Sigmoid colon (tissue), 7 donors: ENCODE results near the gene MCCC1. TPM values are rescaled to one million over a fixed set of nuclear protein-coding genes. Genes with fewer than 3 reads are reported as not detected.

Experiments used
- DNase-seq: peaks from one replicate; pipeline ENCODE4 v3.0.0-alpha.2; 2019
- H3K27ac ChIP-seq, 4 donors: fragments of 200-600 bp; sonication (generic); one replicate each; pipeline ENCODE4 v1.5.1; 2016 to 2019; ENCODE audit warnings: mild to moderate bottlenecking in 1 of 4
- H3K27me3 ChIP-seq, 3 donors: fragments of 200-600 bp; sonication (generic); one replicate each; pipeline ENCODE4 v1.5.1; 2019; ENCODE audit warnings: mild to moderate bottlenecking in 1 of 3
- H3K36me3 ChIP-seq, 4 donors: fragments of 200-600 bp; sonication (generic); one replicate each; pipeline ENCODE4 v1.5.1; 2016 to 2019
- H3K4me1 ChIP-seq, 4 donors: fragments of 200-600 bp; sonication (generic); one replicate each; pipeline ENCODE4 v1.5.1; 2017 to 2019
- H3K4me3 ChIP-seq, 4 donors: fragments of 200-600 bp; sonication (generic); one replicate each; pipeline ENCODE4 v1.5.1; 2017 to 2019; ENCODE audit warnings: mild to moderate bottlenecking in 2 of 4, moderate library complexity in 1 of 4
- H3K9me3 ChIP-seq, 4 donors: fragments of 200-600 bp in 3 of 4; sonication (generic) in 3 of 4; one replicate each; pipeline versions ENCODE4 v1.5.1 to v1.6.1; 2013 to 2019
- CTCF ChIP-seq, 4 experiments: fragments of 450-650 bp in 3 of 4; fragments of 200-600 bp in 1 of 4; IDR thresholded peaks; one replicate each; pipeline ENCODE4 v1.5.1; 2016 to 2019; ENCODE audit warnings: antibody characterized with exemption in 4 of 4, mild to moderate bottlenecking in 3 of 4, moderate library complexity in 2 of 4
- EP300 ChIP-seq, 4 donors: sonication (generic); formaldehyde crosslinking; IDR thresholded peaks; one replicate each; pipeline ENCODE4 v1.6.1; 2017; ENCODE audit warnings: antibody characterized with exemption in 4 of 4
- POLR2A ChIP-seq, 2 donors: fragments of 450-650 bp; IDR thresholded peaks; one replicate each; pipeline ENCODE4 v1.6.1; 2016; ENCODE audit warnings: antibody characterized with exemption in 2 of 2, mild to moderate bottlenecking in 2 of 2, moderate library complexity in 2 of 2
- POLR2AphosphoS5 ChIP-seq, 4 donors: sonication (generic); formaldehyde crosslinking; IDR thresholded peaks; one replicate each; pipeline ENCODE4 v1.6.1; 2017; ENCODE audit warnings: antibody characterized with exemption in 4 of 4
- WGBS, 2 donors: extraction: QIAGEN DNeasy Blood & Tissue Kit; methylation state at CpG; one replicate each; pipeline ENCODE4 v1.1.7; 2013; 5-methylcytosine and 5-hydroxymethylcytosine counted together
- intact Hi-C: fragments of 100-400 bp; cut with DNase I; formaldehyde crosslinking; loops from one replicate; pipeline ENCODE4 v1.15.1; 2023
- polyA plus RNA-seq, 3 donors: library from polyadenylated mRNA; stranded (reverse); fragments of 200-250 nt; gene quantifications; one replicate each; pipeline ENCODE4 v1.2.3, GENCODE V29; 2013
- total RNA-seq, 4 donors: library from RNA; depleted of rRNA; stranded (reverse); fragments of >200 nt; gene quantifications; one replicate each; pipeline ENCODE4 v1.1.0, GENCODE V29; 2016
- donor health status: healthy with polysubstance abuse.
- donor health status: Bipolar disorder and iron deficiency.
- donor health status: healthy.

The MCCC1 gene
- total and polyA plus RNA-seq, 7 donors: 18.0 to 28.2 (median 21.4) TPM

GRCh38 chr3:183033746-183034145, 65.5 kb downstream of the MCCC1 start:
- no peaks in the 10 kb centered on the region for H3K4me1 ChIP-seq
- no peaks in the 10 kb centered on the region for H3K9me3 ChIP-seq
- no peaks in the 10 kb centered on the region for H3K27me3 ChIP-seq
- H3K27ac ChIP-seq: no peak overlapping the region
- DNase-seq: no peak
- intact Hi-C loops: no loop called here
- TF ChIP-seq POLR2AphosphoS5 (IDR thresholded peaks at IDR 0.05) (no peak), CTCF (IDR thresholded peaks at IDR 0.05) (no peak), EP300 (IDR thresholded peaks at IDR 0.05) (no peak), POLR2A (IDR thresholded peaks at IDR 0.05) (no peak)
- WGBS, 2 donors: 91 to 96% methylated on average over 2 of the region's 2 CpGs
- H3K36me3 ChIP-seq: peaks cover 0 to 73% (median 30%) of the 10 kb centered on the region in 4 donors
- no peak overlapping the region for H3K4me3 ChIP-seq

DNA sequence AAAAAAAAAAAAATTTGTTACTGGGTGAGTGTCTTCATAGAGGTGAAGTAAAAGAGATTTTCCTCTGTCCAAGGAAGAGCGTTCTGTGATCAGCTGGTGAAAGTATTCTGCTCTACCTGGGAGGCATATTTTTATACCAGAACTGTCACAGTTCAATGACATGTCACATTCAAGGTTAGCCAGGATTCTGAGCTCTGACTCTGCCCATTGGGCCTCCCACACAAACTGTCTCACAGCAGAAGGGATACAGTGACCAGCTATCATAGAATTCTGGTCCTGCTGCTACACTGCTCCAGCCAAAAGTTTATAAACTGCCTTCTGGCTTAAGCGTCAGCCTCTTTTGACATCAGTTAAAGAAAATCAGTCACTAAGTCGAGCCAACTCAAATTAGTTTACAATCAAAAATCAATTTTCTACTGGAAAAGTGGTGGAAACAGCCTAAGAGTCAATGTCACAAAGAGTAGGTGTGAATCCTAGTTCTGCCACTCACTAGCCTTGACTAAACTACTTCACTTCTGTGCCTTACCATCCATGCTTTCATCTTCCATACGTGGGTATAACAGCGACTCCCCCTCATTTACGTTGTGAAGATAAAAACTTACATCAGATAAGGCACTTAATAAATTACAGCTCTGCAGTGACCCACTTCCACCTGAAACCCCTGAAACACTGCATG, 66.3 kb downstream of the MCCC1 start:
- TF ChIP-seq CTCF (IDR thresholded peaks at IDR 0.05) (no peak), EP300 (IDR thresholded peaks at IDR 0.05) (no peak)
- H3K36me3 ChIP-seq: peaks cover 0 to 73% (median 26%) of the 10 kb centered on the region in 4 donors
- intact Hi-C loops: no loop called here
- no peaks in the 10 kb centered on the region for H3K4me1 ChIP-seq
- DNase-seq: no peak
- 93 to 94% methylated on average over 6 of the region's 6 CpGs for WGBS, 2 donors
- H3K27ac ChIP-seq: no peak overlapping the region
- no peaks in the 10 kb centered on the region for H3K27me3 ChIP-seq
- no peak overlapping the region for H3K4me3 ChIP-seq
- no peaks in the 10 kb centered on the region for H3K9me3 ChIP-seq

DNA sequence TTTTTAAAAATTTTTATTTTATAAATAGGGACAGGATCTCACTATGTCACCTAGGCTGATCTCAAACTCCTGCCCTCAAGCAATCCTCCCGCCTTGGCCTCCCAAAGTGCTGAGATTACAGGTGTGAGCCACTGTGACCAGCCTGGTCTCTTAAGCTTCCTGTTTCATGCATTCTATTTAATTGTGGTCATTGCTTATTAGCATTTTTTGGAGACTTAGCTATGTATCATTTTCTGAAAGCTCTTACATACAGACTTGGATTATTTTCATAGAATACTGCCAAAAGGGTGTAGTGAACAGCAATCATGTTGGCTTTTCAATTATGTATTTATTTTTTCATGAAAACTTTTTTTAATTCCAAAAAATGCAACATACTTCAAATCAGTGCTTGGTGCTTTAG, 67.5 kb downstream of the MCCC1 start:
- WGBS, 2 donors: 88 to 98% methylated on average over 1 of the region's 1 CpG
- intact Hi-C loops: no loop called here
- no peaks in the 10 kb centered on the region for H3K9me3 ChIP-seq
- H3K36me3 ChIP-seq: peaks cover 0 to 67% (median 18%) of the 10 kb centered on the region in 4 donors
- DNase-seq: no peak
- H3K27ac ChIP-seq: no peak overlapping the region
- TF ChIP-seq CTCF (IDR thresholded peaks at IDR 0.05): no peak
- TF ChIP-seq POLR2AphosphoS5 (IDR thresholded peaks at IDR 0.05): no peak
- no peak for TF ChIP-seq POLR2A (IDR thresholded peaks at IDR 0.05)
- TF ChIP-seq EP300 (IDR thresholded peaks at IDR 0.05): no peak
- H3K27me3 ChIP-seq: no peaks in the 10 kb centered on the region
- H3K4me1 ChIP-seq: no peaks in the 10 kb centered on the region
- H3K4me3 ChIP-seq: no peak overlapping the region

- intact Hi-C loops: no loop called here
- WGBS, 2 donors: 97 to 99% methylated on average over 3 of the region's 3 CpGs
- no peak overlapping the region for H3K4me3 ChIP-seq
- no peaks in the 10 kb centered on the region for H3K4me1 ChIP-seq
- DNase-seq: no peak
- H3K27me3 ChIP-seq: no peaks in the 10 kb centered on the region
- no peaks in the 10 kb centered on the region for H3K9me3 ChIP-seq
- peaks cover 0 to 70% (median 20%) of the 10 kb centered on the region in 4 donors for H3K36me3 ChIP-seq
- no peak for TF ChIP-seq CTCF (IDR thresholded peaks at IDR 0.05)
- TF ChIP-seq POLR2A (IDR thresholded peaks at IDR 0.05): no peak
- no peak for TF ChIP-seq EP300 (IDR thresholded peaks at IDR 0.05)
- no peak for TF ChIP-seq POLR2AphosphoS5 (IDR thresholded peaks at IDR 0.05)
- no peak overlapping the region for H3K27ac ChIP-seq
Measured at GRCh38 chr3:183028416-183028815, 70.9 kb downstream of the MCCC1 start.

DNA sequence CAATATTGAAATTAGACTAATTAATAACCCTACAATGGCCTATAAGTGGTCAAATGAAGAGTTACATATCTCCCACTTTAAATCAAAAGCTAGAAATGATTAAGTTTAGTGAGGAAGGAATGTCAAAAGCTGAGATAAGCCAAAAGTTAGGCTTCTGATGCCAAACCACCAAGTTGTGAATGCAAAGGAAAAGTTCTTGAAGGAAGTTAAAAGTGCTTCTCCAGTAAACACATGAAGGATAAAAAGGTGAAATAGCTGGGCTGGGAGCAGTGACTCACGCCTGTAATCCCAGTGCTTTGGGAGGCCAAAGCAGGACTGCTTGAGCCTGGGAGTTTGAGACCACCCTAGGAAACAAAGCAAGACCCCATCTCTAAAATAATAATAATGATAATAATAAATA, 72.0 kb downstream of the MCCC1 start:
- TF ChIP-seq CTCF (IDR thresholded peaks at IDR 0.05): no peak
- TF ChIP-seq POLR2AphosphoS5 (IDR thresholded peaks at IDR 0.05): no peak
- no peak for TF ChIP-seq POLR2A (IDR thresholded peaks at IDR 0.05)
- no peak for TF ChIP-seq EP300 (IDR thresholded peaks at IDR 0.05)
- no peaks in the 10 kb centered on the region for H3K9me3 ChIP-seq
- intact Hi-C loops: no loop called here
- DNase-seq: no peak
- H3K27ac ChIP-seq: no peak overlapping the region
- 91 to 96% methylated on average over 1 of the region's 1 CpG for WGBS, 2 donors
- peaks cover 0 to 62% (median 15%) of the 10 kb centered on the region in 4 donors for H3K36me3 ChIP-seq
- no peak overlapping the region for H3K4me3 ChIP-seq
- H3K27me3 ChIP-seq: no peaks in the 10 kb centered on the region
- H3K4me1 ChIP-seq: no peaks in the 10 kb centered on the region
